Hematopoietic multipotent progenitor cell (in vitro differentiated cells): ENCODE measurements around the gene FLNB. TPM values are rescaled to one million over a fixed set of nuclear protein-coding genes. Genes with fewer than 3 reads are reported as not detected.

ENCODE experiments used
- DNase-seq, 3 donors: peaks; one replicate each; pipeline ENCODE4 v3.0.0-alpha.2; 2011 to 2015; ENCODE audit warnings: low read depth in 2 of 3, low spot score in 2 of 3
- total RNA-seq: library from RNA; depleted of rRNA; stranded (reverse); fragments of >200 nt; gene quantifications from one replicate; pipeline ENCODE4 v1.2.3, GENCODE V29; 2012

FLNB gene
- total RNA-seq, 1 donor = 158 TPM

DNA sequence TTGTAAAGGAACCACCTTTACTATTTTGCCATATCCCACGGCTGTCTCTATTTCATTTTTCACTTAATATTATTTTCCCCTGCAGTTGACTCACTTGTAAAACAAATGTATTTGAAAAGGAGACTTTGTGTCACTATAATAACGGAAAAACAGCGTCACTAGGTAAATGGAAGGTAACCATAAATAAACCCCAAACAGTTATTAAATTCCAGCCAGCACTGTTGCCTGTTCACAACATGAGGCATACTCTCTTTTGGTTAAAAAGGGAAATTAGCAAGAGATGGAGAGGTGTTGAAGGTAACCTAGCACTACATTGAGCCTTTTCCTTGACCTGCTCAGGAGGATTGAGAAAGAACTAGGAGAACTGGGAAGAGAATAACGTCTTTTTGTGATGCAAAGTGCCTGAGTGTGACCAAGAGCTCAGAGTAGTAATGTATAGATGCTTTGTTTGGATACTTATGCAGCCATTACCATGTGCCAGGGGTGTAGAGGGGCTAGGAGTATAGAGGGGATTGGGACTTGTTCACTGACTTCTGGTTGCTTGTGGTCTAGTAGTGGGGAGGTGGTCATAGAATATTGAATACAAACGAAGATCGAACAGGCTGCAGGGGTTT lies 19.6 kb downstream of the FLNB start:
- no peak for DNase-seq

DNA sequence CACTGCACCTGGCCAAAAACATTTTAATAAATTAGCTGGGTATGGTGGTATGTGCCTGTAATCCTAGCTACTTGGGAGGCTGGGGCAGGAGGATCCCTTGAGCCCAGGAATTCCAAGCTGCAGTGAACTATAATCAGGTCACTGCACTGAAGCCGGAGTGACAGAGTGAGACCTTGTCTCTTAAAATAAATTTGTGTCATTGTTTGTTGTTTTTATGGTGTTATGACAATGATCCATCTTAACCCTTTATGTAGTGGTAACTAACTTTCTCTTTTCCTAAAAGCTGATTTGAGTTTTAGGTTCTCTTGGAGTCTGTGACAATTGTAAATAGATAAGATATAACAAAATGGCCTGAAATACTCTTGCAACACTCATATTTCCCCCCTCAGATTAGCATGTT lies 20.7 kb downstream of the FLNB start:
- DNase-seq = no peak

DNA sequence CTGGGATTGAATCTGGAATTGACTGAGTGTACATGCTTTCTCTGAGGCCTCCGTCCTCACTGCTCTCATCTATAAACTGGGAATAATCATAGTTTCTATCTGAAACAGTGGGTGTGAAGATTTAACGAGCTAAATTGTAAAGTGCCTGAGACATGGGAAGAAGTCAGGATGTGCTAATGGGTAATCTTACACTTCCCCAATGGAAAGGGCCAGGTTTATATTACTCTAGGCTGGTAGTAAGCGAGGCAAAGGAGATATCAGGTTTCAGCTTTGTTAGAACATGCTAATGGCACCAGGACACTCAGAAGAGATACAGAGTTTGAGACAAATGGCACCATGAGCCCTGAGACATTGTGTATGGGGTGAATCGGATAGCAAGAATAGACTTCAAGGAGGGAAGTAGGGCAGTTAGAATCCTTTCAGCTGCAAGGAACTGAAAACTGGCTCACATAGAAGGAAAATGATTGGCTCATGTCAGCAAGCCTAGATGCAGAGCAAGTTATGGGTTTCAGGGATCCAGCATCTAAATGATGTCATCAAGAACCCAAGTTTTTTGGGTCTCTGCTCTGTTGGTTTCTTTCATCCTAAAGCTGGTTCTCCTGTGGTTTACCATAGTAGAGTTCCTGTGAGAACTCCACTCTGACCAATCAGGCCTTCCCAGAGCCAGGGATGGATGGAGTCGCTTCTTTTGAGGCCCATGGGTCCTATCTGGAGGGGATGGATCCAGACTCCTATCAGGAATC lies 21.8 kb downstream of the FLNB start:
- DNase-seq = no peak

DNA sequence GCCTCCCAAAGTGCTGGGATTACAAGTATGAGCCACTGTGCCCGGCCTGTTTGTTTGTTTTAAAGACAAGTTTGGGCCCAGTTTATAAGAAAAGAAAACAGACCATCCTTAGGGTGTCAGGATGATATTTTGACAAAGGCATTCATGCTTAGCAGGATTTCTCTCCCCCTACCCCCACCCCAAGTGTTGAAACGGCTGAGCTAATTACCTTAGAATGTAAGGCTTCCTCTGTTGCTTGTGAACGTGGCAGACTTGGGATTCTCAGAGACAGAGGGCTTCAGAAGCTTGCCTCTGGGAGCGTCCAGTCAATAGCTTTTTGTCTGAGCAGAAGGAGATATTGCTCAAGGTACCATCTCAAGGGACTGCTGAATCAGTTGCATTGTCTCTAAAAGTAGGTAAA lies 24.0 kb downstream of the FLNB start:
- DNase-seq = no peak

DNA sequence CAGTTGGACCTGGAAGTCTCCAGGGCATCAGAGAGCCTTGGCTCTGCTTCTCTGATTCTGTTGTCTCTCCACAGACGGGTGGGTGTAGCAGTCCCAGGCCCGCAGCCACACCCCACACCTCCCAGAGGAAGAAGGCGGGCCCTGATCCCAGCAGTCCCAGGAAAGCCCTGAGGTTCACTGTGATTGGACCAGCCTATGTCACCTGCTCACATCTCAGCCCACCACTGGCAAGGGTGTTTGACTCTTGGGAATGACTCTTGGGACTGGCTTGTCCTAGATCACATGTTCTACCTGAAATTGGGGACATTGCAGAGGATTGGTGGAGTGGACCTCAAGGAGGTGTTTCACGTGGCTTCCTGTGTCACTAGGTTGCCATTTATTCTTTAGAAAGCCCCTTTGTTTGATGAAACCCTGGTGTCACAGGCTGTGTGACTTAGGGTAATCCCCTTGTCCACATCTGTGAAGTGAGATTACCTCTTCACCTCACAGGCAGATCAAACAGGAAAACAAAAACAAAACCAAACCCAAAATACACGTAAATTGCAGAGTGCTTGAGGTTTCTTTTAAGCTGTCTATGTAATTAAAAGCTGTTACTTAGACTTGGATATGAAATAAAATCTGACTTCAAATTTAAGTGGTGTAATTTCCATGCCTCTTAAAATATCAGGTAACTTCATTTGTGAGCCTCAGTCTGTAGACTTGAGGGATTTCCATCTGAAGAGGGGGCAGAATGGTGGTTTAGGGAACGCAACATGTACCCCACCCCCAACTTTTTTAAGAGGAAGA lies 26.7 kb downstream of the FLNB start:
- peak in 2 of 3 donors; percentile 18 to 41 for DNase-seq

DNA sequence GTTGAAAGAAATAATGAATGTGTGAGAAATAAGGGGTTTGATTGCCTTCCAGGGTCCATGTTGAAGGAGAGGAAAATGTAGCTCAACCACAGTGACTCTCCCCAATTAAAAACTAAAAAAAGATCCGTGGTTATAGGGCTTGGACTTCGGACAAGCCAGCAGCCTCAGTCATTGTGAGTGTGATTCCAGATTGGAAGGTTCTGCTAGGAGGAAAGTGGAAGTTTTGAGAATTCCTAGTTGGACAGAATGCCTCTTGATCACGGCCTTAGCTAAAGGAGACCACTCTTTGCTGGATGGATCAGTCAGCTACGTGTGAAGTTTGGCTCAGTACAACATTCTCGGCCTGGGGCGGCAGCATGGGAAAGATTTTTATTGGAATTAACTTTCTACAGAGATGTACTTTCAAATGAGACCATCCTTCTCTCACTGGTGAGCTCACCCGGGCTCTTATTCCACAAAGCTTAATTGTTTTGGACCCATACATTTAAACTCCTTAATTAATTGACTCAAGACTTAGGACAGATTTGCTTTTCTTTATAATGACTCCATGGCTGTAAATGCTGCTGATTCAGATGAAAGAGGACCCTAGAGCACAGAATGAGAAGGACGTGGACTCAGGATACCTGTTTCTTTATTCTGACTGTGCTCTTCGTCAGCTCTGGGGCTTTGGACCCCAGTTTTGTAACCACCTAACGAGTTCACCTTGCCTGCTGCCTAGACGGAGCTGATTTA lies 27.5 kb downstream of the FLNB start:
- no peak for DNase-seq

DNA sequence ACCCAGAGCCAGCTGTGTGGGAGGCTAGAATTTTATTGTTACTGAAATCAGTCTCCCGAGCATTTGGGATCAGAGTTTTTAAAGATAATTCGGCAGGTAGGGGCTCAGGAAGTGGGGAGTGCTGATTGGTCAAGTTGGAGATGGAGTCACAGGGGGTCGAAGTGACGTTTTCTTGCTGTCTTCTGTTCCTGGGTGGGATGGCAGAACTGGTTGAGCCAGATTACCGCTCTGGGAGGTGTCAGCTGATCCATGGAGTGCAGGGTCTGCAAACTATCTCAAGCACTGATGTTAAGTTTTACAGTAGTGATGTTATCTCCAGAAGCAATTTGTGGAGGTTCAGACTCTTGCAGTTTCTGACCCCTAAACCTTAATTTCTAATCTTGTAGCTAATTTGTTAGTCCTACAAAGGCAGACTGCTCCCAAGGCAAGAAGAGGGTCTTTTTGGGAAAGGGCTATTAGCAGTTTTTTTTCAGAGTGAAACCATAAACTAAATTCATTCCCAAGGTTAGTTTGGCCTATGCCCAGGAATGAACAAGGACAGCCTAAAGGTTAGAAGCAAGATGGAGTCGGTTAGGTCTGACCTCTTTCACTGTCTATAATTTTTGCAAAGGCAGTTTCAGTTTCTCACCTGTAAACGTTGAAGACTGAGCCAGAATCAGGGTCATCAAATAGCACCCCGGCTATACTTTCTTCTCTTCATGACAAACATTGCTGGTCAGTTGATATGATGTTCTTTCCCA lies 28.2 kb downstream of the FLNB start:
- no peak for DNase-seq

DNA sequence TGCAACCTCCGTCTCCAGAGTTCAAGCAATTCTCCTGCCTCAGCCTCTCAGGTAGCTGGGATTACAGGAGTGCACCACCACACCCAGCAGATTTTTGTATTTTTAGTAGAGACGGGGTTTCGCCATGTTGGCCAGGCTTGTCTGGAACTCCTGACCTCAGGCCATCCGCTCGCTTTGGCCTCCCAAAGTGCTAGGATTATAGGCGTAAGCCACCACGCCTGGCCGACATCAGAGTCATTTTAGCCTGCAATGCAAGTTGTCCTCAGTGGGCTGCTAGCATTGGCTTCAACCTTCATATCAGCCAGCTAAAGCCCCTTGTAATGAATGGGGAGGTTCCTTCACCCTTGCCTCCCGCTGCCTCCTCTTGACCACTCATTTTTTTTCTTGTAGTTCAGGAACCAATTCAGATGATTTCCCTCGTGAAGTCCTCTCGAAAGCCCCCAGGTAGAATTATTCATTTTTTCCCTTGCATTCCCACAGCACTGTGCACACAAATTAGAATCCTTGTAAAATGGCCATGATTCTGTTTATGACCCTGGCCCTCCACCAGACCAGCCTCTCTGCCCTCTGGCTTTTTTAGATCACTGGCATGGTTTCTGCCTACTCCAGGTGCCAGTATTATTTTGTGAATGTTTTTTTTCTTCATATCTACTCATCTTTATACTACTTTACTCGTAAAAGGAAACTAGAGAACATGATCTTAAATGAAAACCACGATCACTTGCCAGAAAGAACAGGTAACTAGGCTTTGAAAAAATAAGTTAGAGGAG lies 29.1 kb downstream of the FLNB start:
- DNase-seq = no peak

DNA sequence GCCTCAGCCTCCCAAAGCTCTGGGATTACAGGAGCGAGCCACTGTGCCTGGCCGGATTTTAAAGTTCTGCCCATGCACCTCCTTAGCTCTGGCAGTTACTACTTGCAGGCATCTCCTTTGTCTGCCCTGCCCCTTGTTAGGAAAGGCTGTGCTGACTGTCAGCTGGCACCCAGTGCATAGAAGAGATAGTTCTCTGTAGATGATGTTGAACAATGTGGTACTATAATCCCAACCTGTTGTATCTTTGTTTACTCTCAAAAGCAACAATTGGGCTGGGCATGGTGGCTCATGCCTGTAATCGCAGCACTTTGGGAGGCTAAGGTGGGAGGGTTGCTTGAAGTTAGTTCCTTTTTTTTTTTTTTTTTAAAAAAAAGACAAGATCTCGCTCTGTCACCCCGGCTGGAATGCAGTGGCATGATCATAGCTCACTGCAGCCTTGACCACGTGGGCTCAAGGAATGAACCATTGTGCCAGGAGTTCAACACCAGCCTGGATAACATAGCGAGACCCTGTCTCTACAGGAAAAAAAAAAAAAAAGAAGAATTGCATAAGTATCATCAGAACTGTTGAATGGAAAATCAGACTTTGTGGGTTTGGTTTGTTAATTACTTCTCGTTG lies 30.6 kb downstream of the FLNB start:
- DNase-seq = peak in 1 of 3 donors; percentile 55

DNA sequence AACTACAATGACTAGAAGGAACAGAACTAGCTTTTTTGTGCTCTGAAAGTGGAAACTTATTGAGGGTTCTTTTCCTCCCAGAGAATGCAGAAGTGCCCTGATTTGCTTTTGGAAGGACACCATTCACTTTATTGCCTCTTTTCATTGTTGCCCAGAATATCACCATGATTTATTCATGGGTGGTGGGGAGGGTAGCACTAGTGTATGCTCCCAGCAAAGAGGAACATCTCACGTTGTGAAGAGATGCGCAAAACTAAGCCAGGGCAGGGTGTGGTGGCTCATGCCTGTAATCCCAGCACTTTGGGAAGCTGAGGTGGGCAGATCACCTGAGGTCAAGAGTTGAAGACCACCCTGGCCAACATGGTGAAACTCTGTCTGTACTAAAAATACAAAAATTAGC lies 31.4 kb downstream of the FLNB start:
- peak in 1 of 3 donors; percentile 39 for DNase-seq

DNA sequence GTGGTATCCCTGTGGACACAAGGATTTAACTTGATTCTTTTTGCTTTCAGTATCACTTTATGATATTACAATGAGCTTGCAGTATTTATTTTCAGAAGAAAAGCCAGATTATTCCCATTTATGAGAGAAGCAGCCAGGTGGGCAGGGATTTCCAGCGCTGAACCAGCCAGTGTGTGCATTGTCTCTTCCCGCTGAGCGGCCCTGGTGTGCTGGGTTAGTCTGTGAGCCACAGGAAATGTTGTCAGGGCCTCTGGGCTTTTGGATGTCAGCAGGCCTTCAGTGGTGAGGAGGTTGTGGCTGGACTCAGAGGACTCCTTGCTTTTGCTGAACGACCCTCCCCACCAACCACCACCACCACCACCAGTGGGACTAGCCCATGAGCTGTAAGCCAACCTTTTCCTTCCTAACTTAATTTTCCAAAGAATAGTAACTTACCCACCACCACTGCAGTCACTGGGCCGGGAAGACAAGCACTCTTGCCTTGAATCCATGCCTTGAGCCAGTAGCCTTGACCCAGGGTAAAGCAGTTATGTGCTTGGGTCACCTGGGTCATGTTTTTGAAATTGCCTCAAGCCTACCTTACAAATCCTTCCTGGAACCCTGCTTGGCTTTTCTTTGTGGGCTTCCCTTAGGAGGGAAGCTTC lies 33.1 kb downstream of the FLNB start:
- peak in 1 of 3 donors; percentile 33 for DNase-seq

DNA sequence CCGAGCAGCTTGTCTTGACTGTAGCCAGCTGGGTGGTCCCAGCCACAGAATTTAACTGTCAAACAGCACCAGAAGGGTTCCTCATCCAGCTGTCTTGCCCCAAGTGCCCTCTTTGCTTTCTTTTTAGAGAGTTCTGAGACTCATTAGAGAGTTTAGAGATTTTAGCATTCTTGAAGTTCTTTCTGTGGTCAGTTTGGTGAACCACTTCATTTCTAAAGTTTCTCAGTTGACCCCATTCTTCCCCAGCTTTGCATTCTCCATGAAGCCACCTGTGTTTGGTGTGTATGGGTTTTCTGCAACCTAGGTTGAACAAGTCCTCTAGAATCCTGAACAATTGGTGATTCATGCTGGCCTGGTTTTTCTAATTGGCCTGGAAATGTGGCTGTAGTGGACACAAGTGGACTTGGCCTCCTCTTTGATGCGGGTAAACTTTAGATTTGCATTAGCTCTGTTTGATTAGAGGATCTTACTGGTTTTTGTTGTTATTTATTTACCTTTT lies 33.7 kb downstream of the FLNB start:
- peak in 1 of 3 donors; percentile 74 for DNase-seq

DNA sequence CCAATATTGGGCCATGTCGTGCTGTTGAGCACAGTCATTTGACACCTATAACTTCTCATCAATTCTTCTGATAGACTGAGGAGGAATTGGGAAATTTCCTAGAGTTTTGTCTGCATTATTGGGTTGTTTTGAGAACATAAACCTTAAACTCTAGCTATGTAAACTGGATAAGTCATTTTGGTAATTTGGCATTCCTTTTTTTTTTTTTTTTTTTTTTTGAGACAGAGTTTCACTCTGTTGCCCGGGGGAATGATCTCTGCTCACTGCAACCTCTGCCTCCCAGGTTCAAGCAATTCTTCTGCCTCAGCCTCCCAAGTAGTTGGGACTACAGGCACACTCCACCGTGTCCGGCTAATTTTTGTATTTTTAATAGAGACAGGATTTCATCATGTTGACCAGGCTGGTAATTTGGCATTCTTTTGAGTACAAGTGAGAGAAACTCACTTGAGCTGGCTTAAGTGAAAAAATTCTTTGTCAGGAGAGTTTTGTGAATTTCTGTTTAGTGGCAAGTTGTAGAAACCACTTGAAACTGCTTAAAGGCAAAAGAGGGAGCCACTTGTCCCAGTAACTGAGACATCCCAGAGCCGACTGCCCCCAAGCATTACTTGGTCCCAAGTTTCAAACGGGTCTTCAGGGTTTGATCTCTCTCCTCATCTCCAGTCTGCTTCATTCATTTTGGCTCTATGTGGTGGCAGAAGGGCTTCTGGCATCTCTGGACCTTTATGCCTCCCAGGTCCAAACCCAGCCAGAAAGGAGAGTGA lies 34.9 kb downstream of the FLNB start:
- DNase-seq = no peak

DNA sequence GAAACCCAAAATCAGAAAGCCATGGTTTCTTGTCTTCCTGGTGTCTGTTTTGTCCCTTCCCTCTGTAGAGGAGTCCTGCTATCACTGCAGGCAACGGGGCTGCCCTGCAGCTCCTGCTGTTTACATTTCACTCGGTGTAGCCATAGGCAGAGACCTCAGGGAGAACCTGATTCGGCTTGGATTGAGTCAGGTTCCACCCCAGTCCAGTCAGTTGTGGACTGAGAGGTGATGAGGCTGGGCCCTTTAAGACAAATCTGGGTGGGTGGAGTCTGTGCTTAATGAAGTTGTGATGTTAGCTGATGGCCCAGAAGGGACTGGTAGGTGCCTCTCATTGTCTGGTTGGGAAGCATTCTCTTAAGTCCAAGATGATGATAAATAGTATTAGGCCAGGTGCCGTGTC lies 35.7 kb downstream of the FLNB start:
- no peak for DNase-seq

DNA sequence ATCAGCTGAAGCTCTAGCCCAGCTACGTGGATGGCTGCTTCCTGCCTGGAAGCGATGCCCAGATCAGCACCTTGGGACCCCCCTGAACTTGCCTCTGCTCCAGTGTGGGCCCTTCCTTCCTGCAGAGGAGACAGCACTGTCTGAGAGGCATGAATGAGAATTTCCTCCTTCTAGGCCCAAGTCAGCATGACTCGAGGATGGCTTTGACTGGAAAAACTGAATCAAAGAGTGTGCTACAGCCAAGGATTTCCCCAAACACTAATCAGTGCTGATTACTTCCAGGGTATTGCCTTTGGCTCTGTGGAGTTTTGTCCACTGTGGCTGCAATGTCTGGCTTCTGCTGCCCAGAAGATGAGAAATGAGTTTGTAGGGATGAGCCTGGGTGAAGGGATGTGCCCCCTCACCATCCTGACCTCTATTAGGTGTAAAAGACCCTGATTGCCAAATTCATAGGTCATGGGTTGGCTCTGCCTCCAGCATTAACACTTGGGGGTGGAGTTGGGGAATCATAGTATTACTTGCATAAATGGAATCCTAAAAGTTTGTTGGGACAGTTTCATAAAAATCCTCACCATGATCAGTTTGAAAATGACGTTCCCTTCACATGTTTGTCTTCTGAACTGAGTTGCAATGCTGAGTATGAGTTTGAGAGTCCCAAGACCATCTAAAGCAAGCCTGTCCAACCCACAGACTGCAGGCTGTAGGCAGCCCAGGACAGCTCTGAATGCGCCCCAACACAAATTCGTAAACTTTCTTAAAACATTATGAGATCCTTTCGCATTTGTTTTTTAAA lies 36.7 kb downstream of the FLNB start:
- no peak for DNase-seq

DNA sequence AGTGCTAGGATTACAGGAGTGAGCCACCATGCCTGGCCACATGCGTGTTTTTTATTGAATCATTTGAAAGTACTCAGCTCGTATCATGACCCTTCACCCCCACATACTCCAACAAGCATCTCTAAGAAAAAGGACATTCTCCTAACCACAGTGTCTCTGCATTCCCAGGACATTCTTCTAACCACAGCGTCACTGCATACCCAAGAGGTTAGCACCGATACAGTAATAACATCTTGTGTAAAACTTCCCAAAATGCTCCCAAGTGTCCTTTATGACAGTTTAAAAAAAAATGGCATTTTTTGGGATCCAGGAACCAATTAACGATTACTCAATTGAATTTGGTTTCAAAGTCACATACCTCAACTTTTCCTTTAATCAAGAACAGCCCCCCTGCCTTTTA lies 39.6 kb downstream of the FLNB start:
- DNase-seq = no peak

DNA sequence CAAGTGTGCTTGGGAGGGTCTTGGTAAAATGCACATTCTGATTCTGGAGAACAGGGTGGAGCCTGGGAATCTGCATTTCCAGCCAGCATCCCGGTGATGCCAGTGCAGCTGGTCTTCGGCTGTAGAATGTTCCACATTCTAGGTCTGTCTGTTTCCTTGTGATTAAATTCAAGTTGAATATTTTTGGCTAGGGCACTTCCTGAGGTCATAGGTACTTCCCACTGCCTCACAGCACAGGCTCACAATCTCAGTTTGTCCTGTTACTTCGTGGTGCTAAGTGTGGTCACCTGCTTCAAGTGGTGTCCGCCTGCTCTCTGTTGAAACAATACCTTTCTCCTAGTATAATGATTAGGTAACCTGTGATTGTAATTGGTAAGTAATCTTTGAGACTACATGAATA lies 40.1 kb downstream of the FLNB start:
- DNase-seq = peak in 1 of 3 donors; percentile 57
